ENCODE data around the gene RBM8A.

The RBM8A gene

GRCh38 chr1:145874646-145875045, 52.6 kb downstream of the RBM8A start:
- H3K4me3 ChIP-seq (ENCODE audit: low read depth, low read length): no peak overlapping the region
- ChIA-PET CTCF (interaction anchor here (1.0 kb wide), 1 partner anchor 15 kb away, joined by 4 read pairs; the partner anchor contains the start of gene PIAS3), POLR2A (no interaction called here)
- TF ChIP-seq ZNF654 (tag by site-specific recombination; IDR thresholded peaks at IDR 0.05; ENCODE audit: low read depth): no peak
- TF ChIP-seq ZNF398 (tag by site-specific recombination; IDR thresholded peaks at IDR 0.05): no peak
- no peak for TF ChIP-seq ZBTB26 (tag by site-specific recombination; optimal IDR thresholded peaks at IDR 0.05)
- TF ChIP-seq ZNF548 (tag by site-specific recombination; IDR thresholded peaks at IDR 0.05): no peak
- no peak for TF ChIP-seq ZNF26 (tag by site-specific recombination; IDR thresholded peaks at IDR 0.05)
- no peak for TF ChIP-seq ZNF37A (tag by site-specific recombination; IDR thresholded peaks at IDR 0.05)
- no peak for TF ChIP-seq REPIN1 (tag by site-specific recombination; IDR thresholded peaks at IDR 0.05; ENCODE audit: low read depth)
- no peak for TF ChIP-seq ZNF639 (tag by site-specific recombination; IDR thresholded peaks at IDR 0.05)
- TF ChIP-seq INSM2 (tag by site-specific recombination; IDR thresholded peaks at IDR 0.05): no peak
- TF ChIP-seq ZBTB7A (tag by site-specific recombination; IDR thresholded peaks at IDR 0.05; ENCODE audit: low read depth): no peak
- TF ChIP-seq ZNF280C (tag by site-specific recombination; IDR thresholded peaks at IDR 0.05): no peak
- no peak for TF ChIP-seq SP7 (tag by site-specific recombination; IDR thresholded peaks at IDR 0.05)
- TF ChIP-seq ZNF157 (tag by site-specific recombination; IDR thresholded peaks at IDR 0.05): no peak
- H3K9me3 ChIP-seq (ENCODE audit: control insufficient read depth, insufficient read depth, low read depth, low read length): no peaks in the 10 kb centered on the region
- no peaks in the 10 kb centered on the region for H3K4me1 ChIP-seq (ENCODE audit: control insufficient read depth, insufficient read depth, low read length)
- no peak overlapping the region for H3K27ac ChIP-seq (ENCODE audit: extremely low read depth, low read depth, low read length)
- no peaks in the 10 kb centered on the region for H3K36me3 ChIP-seq (ENCODE audit: control insufficient read depth in 2 of 2, insufficient read depth in 1 of 2, low read length in 2 of 2)
